ENCODE measurements around the gene NODAL. TPM values are rescaled to one million over a fixed set of nuclear protein-coding genes. Genes with fewer than 3 reads are reported as not detected.
A peak's percentile ranks its signal among the peaks of the same experiment; 100 is the strongest.

NODAL gene
- total RNA-seq, 2 donors from 2014 or later, result not detected

DNA sequence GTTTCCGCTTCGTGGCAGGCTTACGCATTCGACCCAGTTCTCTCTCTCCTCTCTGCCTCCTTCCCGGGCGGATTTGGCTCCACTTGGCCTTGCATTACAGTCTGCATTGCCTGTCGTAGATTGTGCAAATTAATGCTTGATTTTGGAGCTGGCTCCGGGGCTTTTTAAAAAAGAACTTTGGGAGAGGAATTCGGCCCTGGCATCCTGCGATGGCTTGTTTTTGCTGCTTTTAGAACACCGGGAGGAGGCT is 36.8 kb downstream of the NODAL start:
- intact Hi-C loops (cut with DNase I), result no loop called here
- ATAC-seq, result peak in 1 of 2 donors; percentile 9
- no peak for DNase-seq

DNA sequence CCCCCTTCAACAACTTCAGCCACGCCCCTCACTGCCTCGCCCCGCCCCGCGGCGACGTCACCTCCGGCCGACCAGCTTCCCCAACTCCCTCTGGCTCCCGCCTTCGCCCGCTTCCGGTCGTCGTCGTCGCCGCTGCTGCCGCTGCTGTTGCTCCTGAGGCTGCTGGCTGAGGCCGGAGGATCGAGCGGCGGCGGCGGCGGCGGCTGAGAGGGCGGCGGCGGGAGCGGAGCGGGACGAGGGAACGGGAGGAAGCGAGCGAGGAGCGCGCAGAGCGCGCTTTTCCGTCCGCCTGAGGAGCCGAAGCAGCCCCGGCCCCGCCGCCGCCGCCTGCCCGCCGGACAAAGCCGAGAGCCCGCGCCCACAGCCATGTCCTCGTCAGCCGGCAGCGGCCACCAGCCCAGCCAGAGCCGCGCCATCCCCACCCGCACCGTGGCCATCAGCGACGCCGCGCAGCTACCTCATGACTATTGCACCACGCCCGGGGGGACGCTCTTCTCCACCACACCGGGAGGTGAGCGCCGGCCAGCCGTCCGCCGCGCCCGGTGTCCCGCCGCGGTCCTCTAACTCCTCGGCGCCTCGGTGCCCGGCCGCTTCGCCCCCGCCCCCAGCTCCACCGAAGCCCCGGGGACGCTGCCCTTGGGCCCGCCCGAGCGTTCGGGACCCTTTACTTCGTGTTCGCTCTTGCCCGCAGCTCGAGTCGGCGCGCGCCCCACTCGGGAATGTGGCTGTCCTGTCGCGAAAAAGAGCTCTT is 37.3 kb downstream of the NODAL start, which contains the start of gene EIF4EBP2:
Gene EIF4EBP2 (plus strand): TSS at position 110 of the 751 bp plus-strand sequence. CDS start 257 bp downstream, at position 367.
- ATAC-seq, result peak; percentile 95 to 96
- intact Hi-C loops (cut with DNase I), result no loop called here

DNA sequence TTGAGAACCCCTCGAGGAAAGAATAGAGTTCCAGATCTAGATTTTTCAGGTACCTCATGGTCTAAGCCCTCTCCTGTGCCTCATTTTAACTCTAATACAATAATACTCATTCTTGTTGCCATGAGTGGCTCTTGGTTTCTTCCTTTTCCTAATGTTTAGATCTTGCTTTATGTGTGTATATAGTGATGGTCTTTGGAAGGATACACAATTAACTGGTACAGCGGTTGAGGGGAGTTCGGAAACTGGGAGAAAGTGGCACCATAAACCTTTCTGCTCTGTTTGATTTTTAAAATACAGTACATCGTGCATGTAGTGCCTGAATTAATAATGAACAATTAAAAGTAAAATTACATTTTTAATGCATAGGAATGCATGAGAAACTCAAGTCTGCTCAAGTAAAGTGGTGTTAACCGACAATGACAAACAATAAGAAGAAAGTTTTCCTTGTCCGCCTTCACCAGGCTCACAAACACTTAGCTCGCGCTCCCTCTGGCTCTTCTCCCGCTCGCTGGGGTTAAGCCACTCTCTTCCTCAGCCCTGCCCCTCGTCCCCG is 37.9 kb downstream of the NODAL start:
- ATAC-seq (no peak), DNase-seq (no peak)
- intact Hi-C loops (cut with DNase I), result no loop called here

More for the DNA sequence above, 37.3 kb downstream of the NODAL start, which contains the start of gene EIF4EBP2:
- DNase-seq, result peak; percentile 97

DNA sequence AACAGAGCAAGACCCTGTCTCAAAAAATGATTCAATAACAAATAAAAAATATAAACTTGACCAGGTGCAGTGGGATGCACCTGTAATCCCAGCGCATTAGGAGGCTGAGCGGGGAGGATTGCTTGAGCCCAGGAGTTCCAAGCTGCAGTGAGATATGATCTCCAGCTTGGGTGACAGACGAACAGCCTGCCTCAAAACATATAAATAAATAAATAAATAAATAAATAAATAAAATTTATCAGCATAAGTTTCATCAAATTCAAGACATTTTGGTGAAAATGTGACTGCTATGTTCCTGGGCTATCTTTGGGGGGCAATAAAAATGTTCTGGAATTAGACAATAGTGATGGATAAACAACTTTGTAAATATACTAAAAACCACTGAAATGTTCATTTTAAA is 42.3 kb downstream of the NODAL start:
- intact Hi-C loops (cut with DNase I), result no loop called here
- DNase-seq, result no peak
- ATAC-seq, result no peak

DNA sequence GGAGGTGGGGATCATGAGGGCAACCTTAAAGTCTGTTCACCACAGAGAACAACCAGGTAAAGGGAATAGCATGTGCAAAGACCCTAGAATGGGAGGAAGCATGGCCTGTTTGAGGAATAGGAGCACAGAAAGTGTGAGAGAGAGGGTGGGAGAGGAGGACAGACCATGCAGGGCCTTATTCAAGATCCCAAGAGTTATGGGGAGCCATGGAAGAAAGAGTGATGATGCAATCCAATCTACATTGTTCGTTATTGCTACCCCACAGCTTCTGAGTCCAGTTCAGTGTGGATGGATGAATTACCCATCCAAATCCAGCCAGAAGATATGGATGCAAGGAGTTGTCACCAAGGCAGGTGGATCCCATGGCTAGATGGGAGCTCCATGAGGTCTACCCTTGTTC is 45.3 kb downstream of the NODAL start:
- no peak for DNase-seq
- no peak for ATAC-seq
- intact Hi-C loops (cut with DNase I), result no loop called here

DNA sequence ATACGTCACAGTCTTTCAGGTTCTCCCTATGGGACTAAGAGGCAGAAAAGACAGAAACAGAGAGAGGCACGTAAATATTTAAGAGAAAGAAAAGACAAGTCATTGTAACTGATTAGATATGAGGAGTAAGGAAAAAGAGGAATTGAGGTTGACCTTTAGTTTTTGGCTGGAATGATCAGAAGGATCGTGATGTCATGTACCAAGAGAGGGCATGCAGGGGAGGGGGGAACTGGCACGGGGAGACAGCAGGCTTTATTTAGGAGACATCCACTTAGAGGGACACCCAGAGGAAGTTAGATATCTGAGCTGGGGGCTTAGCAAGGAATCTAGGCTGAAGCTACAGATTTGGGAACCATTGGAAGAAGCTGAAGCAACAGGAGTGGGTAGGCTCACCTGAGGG is 49.8 kb downstream of the NODAL start:
- intact Hi-C loops (cut with DNase I), result no loop called here
- ATAC-seq (peak; percentile 44 to 54), DNase-seq (no peak)

Other genes starting within 250 kb of the NODAL start
- gene PPA1, start 208.3 kb downstream of the NODAL start, total RNA-seq, result 100 to 1,000 TPM; 113 to 118 TPM
- under 1 TPM; 0.05 to 0.12 TPM for gene NPFFR1, start 157.7 kb downstream of the NODAL start, total RNA-seq
- gene LRRC20, start 59.1 kb downstream of the NODAL start, total RNA-seq, result 10 to 100 TPM; 17.6 to 43.3 TPM
- gene EIF4EBP2, start 37.5 kb downstream of the NODAL start, total RNA-seq, result 100 to 1,000 TPM in 1 of 2 donors, 10 to 100 TPM in 1; 82.9 to 101 TPM
- 1 to 10 TPM; 4.4 to 8.3 TPM for gene PALD1, start 37.1 kb upstream of the NODAL start, total RNA-seq
- gene PRF1, start 161.1 kb upstream of the NODAL start, total RNA-seq, result 1 to 10 TPM; 1.5 to 4.6 TPM
- under 1 TPM; 0.53 to 0.81 TPM for gene ADAMTS14, start 230.8 kb upstream of the NODAL start, total RNA-seq

Data from left cardiac atrium (tissue), 4 donors.